Fibroblast of mammary gland (primary cell): Measurements from ENCODE around the gene DNAH12.
"Not testable (repeated sequence)": the region's sequence is repeated elsewhere in the genome, so short reads cannot be mapped to it uniquely, and the experiment has no call there.

ENCODE experiments used
- DNase-seq: peaks from one replicate; pipeline ENCODE4 v3.0.0-alpha.2; 2010; ENCODE audit warnings: low read depth
- H3K4me3 ChIP-seq: 2 replicates; pipeline ENCODE4 v1.5.1; 2011; ENCODE audit warnings: low read depth, mild to moderate bottlenecking, low read length, moderate library complexity; ENCODE audit not compliant: control insufficient read depth
- TF ChIP-seq, protein P1 (sequence below): conservative IDR thresholded peaks from 2 replicates; pipeline ENCODE4 v1.5.1; 2011; ENCODE audit warnings: low read depth, low read length, inconsistent platforms; ENCODE audit not compliant: control insufficient read depth, insufficient read depth

Gene DNAH12

DNA sequence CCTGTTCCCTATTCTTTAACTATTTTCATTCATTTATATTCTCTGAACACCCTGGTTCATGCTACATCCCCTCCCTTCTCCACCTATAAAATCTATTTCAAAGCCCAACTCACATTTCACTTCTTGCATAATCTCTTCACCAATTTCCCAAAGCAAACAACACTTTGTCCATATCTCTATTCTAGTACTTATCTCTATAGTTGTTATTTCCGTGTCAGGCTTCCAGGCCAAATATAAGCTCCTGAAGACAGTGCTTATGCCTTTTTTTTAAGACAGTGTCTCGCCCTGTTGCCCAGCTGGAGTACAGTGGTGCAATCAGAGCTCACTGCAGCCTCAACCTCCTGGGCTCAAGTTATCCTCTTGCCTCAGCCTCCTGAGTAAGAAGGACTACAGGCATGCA lies 43.6 kb downstream of the DNAH12 start:
- no peak overlapping the region for H3K4me3 ChIP-seq
- DNase-seq, result no peak
- TF ChIP-seq, protein P1, sequence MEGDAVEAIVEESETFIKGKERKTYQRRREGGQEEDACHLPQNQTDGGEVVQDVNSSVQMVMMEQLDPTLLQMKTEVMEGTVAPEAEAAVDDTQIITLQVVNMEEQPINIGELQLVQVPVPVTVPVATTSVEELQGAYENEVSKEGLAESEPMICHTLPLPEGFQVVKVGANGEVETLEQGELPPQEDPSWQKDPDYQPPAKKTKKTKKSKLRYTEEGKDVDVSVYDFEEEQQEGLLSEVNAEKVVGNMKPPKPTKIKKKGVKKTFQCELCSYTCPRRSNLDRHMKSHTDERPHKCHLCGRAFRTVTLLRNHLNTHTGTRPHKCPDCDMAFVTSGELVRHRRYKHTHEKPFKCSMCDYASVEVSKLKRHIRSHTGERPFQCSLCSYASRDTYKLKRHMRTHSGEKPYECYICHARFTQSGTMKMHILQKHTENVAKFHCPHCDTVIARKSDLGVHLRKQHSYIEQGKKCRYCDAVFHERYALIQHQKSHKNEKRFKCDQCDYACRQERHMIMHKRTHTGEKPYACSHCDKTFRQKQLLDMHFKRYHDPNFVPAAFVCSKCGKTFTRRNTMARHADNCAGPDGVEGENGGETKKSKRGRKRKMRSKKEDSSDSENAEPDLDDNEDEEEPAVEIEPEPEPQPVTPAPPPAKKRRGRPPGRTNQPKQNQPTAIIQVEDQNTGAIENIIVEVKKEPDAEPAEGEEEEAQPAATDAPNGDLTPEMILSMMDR, result no peak

DNA sequence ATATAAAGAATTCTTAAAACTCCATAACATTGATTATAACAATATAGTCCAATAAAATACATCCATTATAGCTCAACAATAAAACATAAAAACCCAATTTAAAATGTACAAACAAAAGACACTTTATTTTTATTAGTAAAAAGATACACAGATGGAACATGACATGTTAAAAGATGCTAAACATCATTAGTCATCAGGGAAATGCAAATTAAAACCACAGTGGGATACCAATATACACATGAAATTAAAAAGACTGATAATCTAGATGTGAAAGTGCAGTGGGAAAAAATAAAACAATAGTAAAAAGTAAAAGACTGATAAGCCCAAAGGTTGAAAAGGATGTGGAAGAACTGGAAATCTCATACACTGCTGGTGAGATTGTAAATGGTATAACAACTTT lies 46.2 kb downstream of the DNAH12 start:
- H3K4me3 ChIP-seq, result no peak overlapping the region
- TF ChIP-seq, protein P1, result no peak
- DNase-seq, result no peak

DNA sequence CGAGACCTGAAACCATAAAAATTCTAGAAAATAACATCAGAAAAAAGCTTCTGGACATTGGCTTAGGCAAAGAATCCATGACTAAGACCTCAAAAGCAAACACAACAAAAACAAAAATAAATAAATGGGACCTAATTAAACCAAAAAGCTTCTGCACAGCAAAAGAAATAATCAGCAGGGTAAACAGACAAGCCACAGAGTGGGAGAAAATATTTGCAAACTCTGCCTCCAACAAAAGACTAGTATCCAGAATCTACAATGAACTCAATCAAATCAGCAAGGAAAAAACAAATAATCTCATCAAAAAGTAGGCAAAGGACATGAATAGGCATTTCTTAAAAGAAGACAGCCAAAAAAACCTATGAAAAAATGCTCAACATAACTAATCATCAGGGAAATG lies 59.6 kb downstream of the DNAH12 start:
- no peak for DNase-seq
- TF ChIP-seq, protein P1, result no peak
- no peak overlapping the region for H3K4me3 ChIP-seq

DNA sequence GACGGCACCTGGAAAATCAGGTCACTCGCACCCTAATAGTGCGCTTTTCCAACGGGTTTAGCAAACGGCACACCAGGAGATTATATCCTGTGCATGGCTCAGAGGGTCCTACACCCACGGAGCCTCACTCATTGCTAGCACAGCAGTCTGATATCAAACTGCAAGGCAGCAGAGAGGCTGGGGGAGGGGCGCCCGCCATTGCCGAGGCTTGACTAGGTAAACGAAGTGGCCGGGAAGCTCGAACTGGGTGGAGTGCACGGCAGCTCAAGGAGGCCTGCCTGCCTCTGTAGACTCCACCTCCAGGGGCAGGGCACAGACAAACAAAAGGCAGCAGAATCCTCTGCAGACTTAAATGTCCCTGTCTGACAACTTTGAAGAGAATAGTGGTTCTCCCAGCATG lies 67.0 kb downstream of the DNAH12 start:
- H3K4me3 ChIP-seq, DNase-seq: not testable (repeated sequence)

DNA sequence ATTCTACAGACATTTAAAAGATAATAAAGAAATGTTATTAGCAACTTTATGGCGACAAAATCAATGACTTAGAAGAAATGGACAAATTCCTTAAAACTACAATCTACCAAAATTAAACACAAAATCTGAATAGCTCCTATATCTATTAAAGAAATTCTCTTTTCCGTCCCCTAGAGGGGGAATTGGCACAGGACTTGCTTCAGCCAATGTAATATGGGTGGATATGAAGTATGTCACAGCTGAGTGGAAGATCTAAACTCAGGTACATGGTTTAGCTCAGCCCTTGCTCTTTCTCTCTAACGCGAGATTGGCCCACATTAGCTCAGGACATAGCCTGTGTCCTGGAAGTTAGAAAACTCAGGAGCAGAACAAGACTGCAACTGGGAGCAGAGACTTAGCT lies 79.3 kb downstream of the DNAH12 start:
- DNase-seq, result peak; percentile 6
- H3K4me3 ChIP-seq, result no peak overlapping the region
- TF ChIP-seq, protein P1, result peak; percentile 9

DNA sequence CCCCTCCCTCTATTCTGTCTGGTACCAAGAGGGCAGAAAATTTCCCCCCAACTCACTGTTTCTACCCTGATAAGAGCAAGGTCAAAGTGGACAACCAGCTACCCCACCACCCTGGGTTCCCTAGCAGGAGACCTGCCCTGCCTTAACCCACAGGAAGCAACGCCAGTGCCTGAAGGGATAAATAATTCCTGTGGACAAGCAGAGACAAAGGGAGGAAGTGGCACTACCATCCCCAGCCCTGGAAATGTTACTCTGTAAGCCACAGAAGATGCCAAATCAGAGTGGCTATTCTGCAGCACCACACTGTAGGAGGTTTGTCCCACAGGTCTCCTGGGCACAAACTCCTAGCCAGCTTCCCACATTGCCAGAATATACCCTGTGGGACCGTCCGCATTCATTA lies 80.1 kb downstream of the DNAH12 start:
- no peak overlapping the region for H3K4me3 ChIP-seq

DNA sequence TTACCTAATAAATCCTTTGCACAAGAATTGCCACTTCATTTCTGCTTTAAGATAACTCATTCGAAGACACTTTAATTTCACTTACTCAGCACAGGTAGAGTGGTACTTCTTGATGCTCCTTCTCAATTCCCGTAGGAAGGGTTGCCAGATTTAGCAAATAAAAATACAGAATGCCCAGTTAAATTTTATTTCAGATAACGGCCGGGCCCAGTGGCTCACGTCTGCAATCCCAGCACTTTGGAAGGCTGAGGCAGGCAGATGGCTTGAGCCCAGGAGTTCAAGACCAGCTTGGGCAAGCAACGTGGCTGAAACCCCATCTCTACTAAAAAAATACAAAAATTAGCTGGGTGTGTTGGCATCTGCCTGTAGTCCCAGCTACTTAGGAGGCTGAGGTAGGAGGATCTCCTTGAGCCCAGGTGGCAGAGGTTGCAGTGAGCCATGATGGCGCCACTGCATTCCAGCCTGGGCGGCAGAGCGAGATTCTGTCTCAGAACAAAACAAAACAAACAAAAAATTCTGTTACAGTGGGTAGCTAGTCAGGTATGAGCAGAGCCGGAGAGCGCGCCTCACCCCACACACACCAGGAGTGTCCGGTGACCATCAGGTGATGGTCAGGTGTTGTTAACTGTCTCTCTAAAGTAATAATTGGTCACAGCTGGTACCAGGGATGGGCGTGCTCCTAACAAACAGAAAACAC lies 92.8 kb downstream of the DNAH12 start:
- no peak for DNase-seq
- no peak overlapping the region for H3K4me3 ChIP-seq
- TF ChIP-seq, protein P1, result no peak

More for the DNA sequence above, 80.1 kb downstream of the DNAH12 start:
- DNase-seq, result no peak
- TF ChIP-seq, protein P1, result no peak

DNA sequence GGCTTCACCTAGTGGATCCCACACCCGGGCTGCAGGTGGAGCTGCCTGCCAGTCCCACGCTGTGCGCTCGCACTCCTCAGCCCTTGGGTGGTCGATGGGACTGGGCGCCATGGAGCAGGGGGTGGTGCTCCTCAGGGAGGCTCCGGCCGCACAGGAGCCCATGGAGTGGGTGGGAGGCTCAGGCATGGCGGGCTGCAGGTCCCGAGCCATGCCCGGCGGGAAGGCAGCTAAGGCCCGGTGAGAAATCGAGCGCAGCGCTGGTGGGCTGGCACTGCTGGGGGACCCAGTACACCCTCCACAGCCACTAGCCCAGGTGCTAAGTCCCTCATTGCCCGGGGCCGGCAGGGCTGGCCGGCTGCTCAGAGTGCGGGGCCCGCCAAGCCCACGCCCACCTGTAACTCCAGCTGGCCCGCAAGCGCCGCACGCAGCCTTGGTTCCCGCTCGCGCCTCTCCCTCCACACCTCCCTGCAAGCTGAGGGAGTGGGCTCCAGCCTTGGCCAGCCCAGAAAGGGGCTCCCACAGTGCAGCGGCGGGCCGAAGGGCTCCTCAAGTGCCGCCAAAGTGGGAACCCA lies 94.8 kb downstream of the DNAH12 start:
- H3K4me3 ChIP-seq, DNase-seq: not testable (repeated sequence)

DNA sequence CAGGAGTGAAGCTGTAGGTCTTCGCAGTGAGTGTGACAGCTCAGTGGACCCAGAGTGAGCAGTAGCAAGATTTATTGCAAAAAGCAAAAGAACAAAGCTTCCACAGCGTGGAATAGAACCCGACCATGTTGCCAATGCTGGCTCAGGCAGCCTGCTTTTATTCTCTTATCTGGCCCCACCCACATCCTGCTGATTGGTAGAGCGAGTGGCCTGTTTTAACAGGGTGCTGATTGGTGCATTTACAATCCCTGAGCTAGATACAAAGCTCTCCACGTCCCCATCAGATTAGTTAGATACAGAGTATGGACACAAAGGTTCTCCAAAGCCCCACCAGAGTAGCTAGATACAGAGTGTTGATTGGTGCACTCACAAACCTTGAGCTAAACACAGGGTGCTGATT lies 95.7 kb downstream of the DNAH12 start:
- not testable (repeated sequence) for H3K4me3 ChIP-seq, DNase-seq
